ENCODE measurements around the gene EMSY. TPM values are rescaled to one million over a fixed set of nuclear protein-coding genes. Genes with fewer than 3 reads are reported as not detected.
"Not testable (repeated sequence)": the region's sequence is repeated elsewhere in the genome, so short reads cannot be mapped to it uniquely, and the experiment has no call there.

EMSY gene
- total RNA-seq (2014; rRNA removed; shearing (Covaris generic)): 22.1 and 27.3 TPM in 2 replicates

- H3K36me3 ChIP-seq (replicated peaks; ENCODE audit: control insufficient read depth, insufficient read depth, low read length): no peaks in the 10 kb centered on the region; the same call in 1 of the 2 replicates
- H3K27me3 ChIP-seq (ENCODE audit: control insufficient read depth, insufficient read depth, low read length): no peaks in the 10 kb centered on the region
- DNase-seq: peak; percentile 91
- peak within 1 kb of the TSS; percentile 95 for H3K4me3 ChIP-seq (ENCODE audit: insufficient read depth, low read depth, low read length)
These were observed at the start of gene EMSY for GRCh38 chr11:76444384-76445120. TSS of gene EMSY (plus strand) at chr11:76445018. CDS start at chr11:76446939, 1,921 bp downstream.

DNA sequence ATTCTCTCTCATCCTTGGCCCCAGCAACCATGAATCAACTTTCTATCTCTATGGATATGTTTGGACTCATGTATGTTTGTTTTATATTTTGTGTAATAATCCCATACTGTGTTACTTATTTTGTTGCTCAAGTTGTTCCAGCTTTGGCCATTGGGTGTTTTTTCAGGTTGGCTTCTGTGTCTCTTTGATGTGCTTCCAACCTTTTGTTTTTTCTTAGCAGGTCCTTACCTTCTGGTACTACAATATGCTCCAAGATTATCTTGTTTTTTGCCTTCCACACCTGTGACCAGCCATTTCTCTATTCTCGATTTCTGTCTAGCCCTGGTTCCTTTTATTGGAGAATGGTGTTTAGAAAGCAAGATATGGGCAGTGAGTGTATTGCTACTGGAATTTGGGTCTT lies 49.5 kb upstream of the EMSY start:
- Histone ChIP-seq H3K27me3 (ENCODE audit: control insufficient read depth, insufficient read depth, low read length) (no peaks in the 10 kb centered on the region), H3K4me3 (ENCODE audit: insufficient read depth, low read depth, low read length) (no peak overlapping the region), H3K36me3 (replicated peaks; ENCODE audit: control insufficient read depth, insufficient read depth, low read length) (no peaks in the 10 kb centered on the region)
- DNase-seq: no peak

- no peak overlapping the region for H3K4me3 ChIP-seq (ENCODE audit: insufficient read depth, low read depth, low read length)
- H3K27me3 ChIP-seq (ENCODE audit: control insufficient read depth, insufficient read depth, low read length): no peaks in the 10 kb centered on the region
- H3K36me3 ChIP-seq (replicated peaks; ENCODE audit: control insufficient read depth, insufficient read depth, low read length): no peaks in the 10 kb centered on the region
- no peak for DNase-seq
These were observed 47.4 kb upstream of the EMSY start for GRCh38 chr11:76397383-76397782.

GRCh38 chr11:76400967-76401366 lies 43.9 kb upstream of the EMSY start:
- DNase-seq: no peak
- no peaks in the 10 kb centered on the region for H3K36me3 ChIP-seq (replicated peaks; ENCODE audit: control insufficient read depth, insufficient read depth, low read length)
- no peak overlapping the region for H3K4me3 ChIP-seq (ENCODE audit: insufficient read depth, low read depth, low read length)
- H3K27me3 ChIP-seq (ENCODE audit: control insufficient read depth, insufficient read depth, low read length): no peaks in the 10 kb centered on the region

- not testable (repeated sequence) for H3K4me3 ChIP-seq (ENCODE audit: insufficient read depth, low read depth, low read length); DNase-seq; H3K27me3 ChIP-seq (ENCODE audit: control insufficient read depth, insufficient read depth, low read length); H3K36me3 ChIP-seq (replicated peaks; ENCODE audit: control insufficient read depth, insufficient read depth, low read length)
These were observed 43.3 kb upstream of the EMSY start for GRCh38 chr11:76401484-76401883.

DNA sequence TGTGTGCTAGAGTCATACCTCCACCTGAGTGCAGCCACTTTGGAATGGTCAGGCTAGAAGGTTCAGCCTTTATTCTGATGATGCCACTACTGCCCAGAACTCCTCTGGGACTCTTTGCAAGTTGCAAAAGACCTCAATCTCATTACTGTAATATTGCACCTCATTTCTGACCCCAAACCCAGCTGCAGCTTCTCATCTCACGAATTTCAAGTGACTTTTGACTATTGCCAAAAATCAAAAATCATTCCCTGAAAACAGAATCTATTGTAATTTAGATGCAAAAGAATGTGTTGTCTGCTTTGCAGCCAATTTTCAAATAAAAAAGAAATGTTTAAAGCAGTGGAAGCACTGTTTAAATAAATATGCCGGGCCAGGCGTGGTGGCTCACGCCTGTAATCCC lies 38.5 kb upstream of the EMSY start:
- DNase-seq: no peak
- Histone ChIP-seq H3K36me3 (replicated peaks; ENCODE audit: control insufficient read depth, insufficient read depth, low read length) (no peaks in the 10 kb centered on the region), H3K27me3 (ENCODE audit: control insufficient read depth, insufficient read depth, low read length) (no peaks in the 10 kb centered on the region), H3K4me3 (ENCODE audit: insufficient read depth, low read depth, low read length) (no peak overlapping the region)

- Histone ChIP-seq H3K36me3 (replicated peaks; ENCODE audit: control insufficient read depth, insufficient read depth, low read length) (no peaks in the 10 kb centered on the region), H3K27me3 (ENCODE audit: control insufficient read depth, insufficient read depth, low read length) (no peaks in the 10 kb centered on the region), H3K4me3 (ENCODE audit: insufficient read depth, low read depth, low read length) (no peak overlapping the region)
- no peak for DNase-seq
These were observed 36.5 kb upstream of the EMSY start for GRCh38 chr11:76408171-76408965.

DNA sequence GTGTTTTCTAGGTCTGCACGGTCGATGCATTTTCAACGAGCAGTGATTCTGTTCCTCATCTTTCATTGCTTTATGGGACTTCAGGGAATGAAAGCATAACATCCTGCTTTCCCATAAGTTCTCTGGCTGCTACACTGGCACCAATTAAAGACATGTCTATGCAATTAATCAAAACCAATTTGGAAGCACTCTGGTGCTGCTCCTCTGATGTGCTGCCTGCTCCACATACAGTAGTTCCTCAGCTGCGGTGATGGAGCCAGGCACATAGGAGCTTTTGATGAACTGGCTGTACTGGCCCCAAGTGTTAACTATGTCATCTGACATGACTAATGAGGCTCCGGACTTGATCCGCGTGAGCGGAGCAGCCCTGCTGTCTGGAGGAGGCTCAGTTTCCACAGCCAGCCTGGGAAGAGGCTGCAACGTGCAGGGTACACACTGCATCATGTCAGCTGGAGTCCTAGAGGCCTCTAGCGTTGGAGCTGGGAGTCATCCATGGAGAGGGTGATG lies 33.9 kb upstream of the EMSY start:
- no peak overlapping the region for H3K4me3 ChIP-seq (ENCODE audit: insufficient read depth, low read depth, low read length)
- no peaks in the 10 kb centered on the region for H3K36me3 ChIP-seq (replicated peaks; ENCODE audit: control insufficient read depth, insufficient read depth, low read length)
- no peak for DNase-seq
- H3K27me3 ChIP-seq (ENCODE audit: control insufficient read depth, insufficient read depth, low read length): no peaks in the 10 kb centered on the region

GRCh38 chr11:76415073-76415472 lies 29.7 kb upstream of the EMSY start:
- Histone ChIP-seq H3K36me3 (replicated peaks; ENCODE audit: control insufficient read depth, insufficient read depth, low read length) (no peaks in the 10 kb centered on the region), H3K4me3 (ENCODE audit: insufficient read depth, low read depth, low read length) (no peak overlapping the region), H3K27me3 (ENCODE audit: control insufficient read depth, insufficient read depth, low read length) (no peaks in the 10 kb centered on the region)
- DNase-seq: peak; percentile 64

- peak; percentile 70 for DNase-seq
- H3K4me3 ChIP-seq (ENCODE audit: insufficient read depth, low read depth, low read length): no peak overlapping the region
- no peaks in the 10 kb centered on the region for H3K36me3 ChIP-seq (replicated peaks; ENCODE audit: control insufficient read depth, insufficient read depth, low read length)
- no peaks in the 10 kb centered on the region for H3K27me3 ChIP-seq (ENCODE audit: control insufficient read depth, insufficient read depth, low read length)
These were observed 24.9 kb upstream of the EMSY start for GRCh38 chr11:76419896-76420295.

DNA sequence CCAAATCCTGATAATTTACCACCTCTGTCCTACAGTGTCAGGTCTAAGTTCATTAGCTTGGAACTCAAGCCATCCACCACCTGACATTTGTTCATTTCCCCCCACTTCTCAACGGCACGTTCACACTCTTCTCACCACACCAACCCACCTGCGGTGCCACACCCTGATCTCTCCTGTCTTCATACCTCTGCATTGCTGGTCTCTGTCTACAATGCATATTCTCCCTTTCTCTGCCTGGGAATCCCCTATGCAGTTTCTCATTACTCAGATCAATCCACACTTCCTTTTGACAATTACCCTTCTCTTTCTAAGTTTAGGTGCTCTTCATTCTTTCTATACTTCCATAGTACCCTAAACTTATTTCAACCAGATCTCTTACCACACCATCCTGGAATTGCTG lies 20.4 kb upstream of the EMSY start:
- no peaks in the 10 kb centered on the region for H3K27me3 ChIP-seq (ENCODE audit: control insufficient read depth, insufficient read depth, low read length)
- no peak for DNase-seq
- no peak overlapping the region for H3K4me3 ChIP-seq (ENCODE audit: insufficient read depth, low read depth, low read length)
- H3K36me3 ChIP-seq (replicated peaks; ENCODE audit: control insufficient read depth, insufficient read depth, low read length): no peaks in the 10 kb centered on the region

DNA sequence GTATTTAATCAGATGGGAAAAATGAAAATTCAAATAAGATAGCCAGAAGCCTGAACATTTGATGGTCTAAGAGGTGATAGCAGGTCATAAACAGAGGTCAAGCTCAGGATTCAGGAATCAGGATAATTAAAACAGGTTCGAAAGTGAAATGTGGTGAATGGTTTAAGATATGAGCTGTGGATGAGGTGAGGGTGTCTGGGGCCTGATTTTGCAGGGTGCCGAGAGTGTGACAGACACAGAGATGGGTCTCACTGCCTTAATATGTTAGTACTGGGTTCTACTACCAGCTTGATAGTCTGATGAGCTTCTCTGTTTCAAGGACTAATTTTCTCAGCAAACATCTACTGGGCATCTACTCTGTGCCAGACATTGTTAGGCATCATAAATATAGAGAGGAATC lies 19.9 kb upstream of the EMSY start:
- no peaks in the 10 kb centered on the region for H3K27me3 ChIP-seq (ENCODE audit: control insufficient read depth, insufficient read depth, low read length)
- no peak overlapping the region for H3K4me3 ChIP-seq (ENCODE audit: insufficient read depth, low read depth, low read length)
- DNase-seq: no peak
- H3K36me3 ChIP-seq (replicated peaks; ENCODE audit: control insufficient read depth, insufficient read depth, low read length): no peaks in the 10 kb centered on the region

DNA sequence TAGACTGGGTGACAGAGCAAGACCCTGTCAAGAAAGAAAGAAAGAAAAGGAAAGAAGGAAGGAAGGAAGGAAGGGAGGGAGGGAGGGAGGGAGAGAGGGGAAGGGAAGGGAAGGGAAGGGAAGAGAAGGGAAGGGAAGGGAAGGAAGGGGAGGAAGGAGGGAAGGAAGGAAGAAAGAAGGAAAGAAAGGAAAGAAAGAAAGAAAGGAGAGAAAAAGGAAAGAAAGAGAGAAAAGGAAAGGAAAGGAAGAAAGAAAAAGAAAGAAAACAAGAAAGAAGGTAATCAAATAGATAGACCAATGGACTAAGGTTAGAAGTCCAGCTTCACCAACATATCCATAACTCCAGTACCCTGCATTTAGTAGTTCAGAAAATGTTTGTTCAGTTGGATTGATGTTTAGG lies 18.2 kb upstream of the EMSY start:
- Histone ChIP-seq H3K27me3 (ENCODE audit: control insufficient read depth, insufficient read depth, low read length) (no peaks in the 10 kb centered on the region), H3K4me3 (ENCODE audit: insufficient read depth, low read depth, low read length) (no peak overlapping the region), H3K36me3 (replicated peaks; ENCODE audit: control insufficient read depth, insufficient read depth, low read length) (no peaks in the 10 kb centered on the region)
- DNase-seq: no peak

DNA sequence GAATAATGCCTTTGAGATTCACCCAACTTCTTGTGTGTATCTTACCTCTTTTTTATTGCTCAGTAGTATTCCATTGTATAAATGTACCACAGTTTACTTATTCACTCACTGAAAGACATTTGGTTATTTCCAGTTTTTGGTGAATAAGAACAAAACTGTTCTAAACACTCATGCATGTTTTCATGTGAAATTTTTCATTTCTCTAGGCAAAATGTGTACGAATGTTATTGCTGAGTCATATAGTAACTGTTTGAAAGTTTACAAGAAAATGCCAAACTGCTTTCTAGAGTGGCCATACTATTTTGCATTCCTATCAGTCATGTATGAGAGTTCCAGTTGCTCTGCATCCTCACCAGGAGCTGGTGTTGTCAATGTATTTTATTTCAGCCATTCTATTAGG lies 8.8 kb upstream of the EMSY start:
- H3K4me3 ChIP-seq (ENCODE audit: insufficient read depth, low read depth, low read length): no peak overlapping the region
- no peaks in the 10 kb centered on the region for H3K27me3 ChIP-seq (ENCODE audit: control insufficient read depth, insufficient read depth, low read length)
- no peak for DNase-seq
- H3K36me3 ChIP-seq (replicated peaks; ENCODE audit: control insufficient read depth, insufficient read depth, low read length): no peaks in the 10 kb centered on the region
